ENCODE measurements around the gene TANGO6. TPM values are rescaled to one million over a fixed set of nuclear protein-coding genes. Genes with fewer than 3 reads are reported as not detected.

TANGO6 gene
- polyA plus RNA-seq, 2 of the 4 experiments (the other 2 are of a cell fraction), result 8.1 to 19.5 TPM

GRCh38 chr16:68884861-68885720 is 41.8 kb downstream of the TANGO6 start:
- ChIA-PET POLR2A (no interaction called here), CTCF (interaction anchor here (0.6 to 2.3 kb wide), 2 partner anchors 17 to 285 kb away, joined by 3 to 9 read pairs; no protein-coding TSS in a partner anchor)
- Histone ChIP-seq H3K27ac (no peak overlapping the region), H3K9me3 (no peaks in the 10 kb centered on the region), H3K4me2 (no peak overlapping the region), H3K4me1 (peaks cover 2% of the 10 kb centered on the region; the same call in 1 of the 3 replicates), H3K4me3 (no peak overlapping the region)
- 79% methylated on average over 7 of the region's 7 CpGs for WGBS (ENCODE audit: missing lambda C conversion rate)
- FAIRE-seq (no peak), ATAC-seq (no peak), DNase-seq (ENCODE audit: low read depth in 1 of 2, low spot score in 1 of 2) (no peak)
- no peak for TF ChIP-seq USF2 (IDR thresholded peaks at IDR 0.05)
- no peak for TF ChIP-seq KDM1A (IDR thresholded peaks at IDR 0.05; ENCODE audit: low read depth)
- no peak for TF ChIP-seq RAD21 (conservative IDR thresholded peaks at IDR 0.05 in 1 of 2, IDR thresholded peaks at IDR 0.05 in 1 of 2)
- no peak for TF ChIP-seq NFE2L2 (conservative IDR thresholded peaks at IDR 0.05; ENCODE audit: low read length)

GRCh38 chr16:68887107-68887506 is 43.8 kb downstream of the TANGO6 start:
- Histone ChIP-seq H3K9me3 (no peaks in the 10 kb centered on the region), H3K4me1 (peaks cover 2% of the 10 kb centered on the region; the same call in 1 of the 3 replicates), H3K4me2 (no peak overlapping the region), H3K4me3 (no peak overlapping the region), H3K27ac (no peak overlapping the region)
- DNase-seq (ENCODE audit: low read depth in 1 of 2, low spot score in 1 of 2) (no peak), ATAC-seq (no peak), FAIRE-seq (no peak)
- WGBS (ENCODE audit: missing lambda C conversion rate), result 85% methylated on average over 1 of the region's 1 CpG
- TF ChIP-seq MAZ (IDR thresholded peaks at IDR 0.05; ENCODE audit: borderline replicate concordance, low read depth, low read length) (no peak), FOSB (CRISPR knock-in tag; IDR thresholded peaks at IDR 0.05) (no peak), HOXA7 (CRISPR knock-in tag; IDR thresholded peaks at IDR 0.05) (no peak), BCL3 (IDR thresholded peaks at IDR 0.05) (no peak), HMGXB4 (CRISPR knock-in tag; IDR thresholded peaks at IDR 0.05; ENCODE audit: borderline replicate concordance) (no peak), HOXB13 (CRISPR knock-in tag; IDR thresholded peaks at IDR 0.05; ENCODE audit: low read depth) (no peak), TFCP2L1 (CRISPR knock-in tag; IDR thresholded peaks at IDR 0.05) (no peak), USF2 (IDR thresholded peaks at IDR 0.05) (no peak), ZSCAN20 (CRISPR knock-in tag; IDR thresholded peaks at IDR 0.05) (no peak), FOSL2 (IDR thresholded peaks at IDR 0.05) (no peak), FOSL2 (CRISPR knock-in tag; IDR thresholded peaks at IDR 0.05) (no peak), BHLHE40 (IDR thresholded peaks at IDR 0.05; ENCODE audit: low read depth, low read length) (no peak), MAFK (IDR thresholded peaks at IDR 0.05; ENCODE audit: partially characterized antibody) (no peak), KDM5A (IDR thresholded peaks at IDR 0.05) (no peak)
- ChIA-PET CTCF (interaction anchor here (0.6 to 2.3 kb wide), 2 partner anchors 15 to 82 kb away, joined by 3 to 9 read pairs; no protein-coding TSS in a partner anchor), POLR2A (no interaction called here)
